Osteocyte (in vitro differentiated cells): ENCODE measurements around the gene TOGARAM2. TPM values are rescaled to one million over a fixed set of nuclear protein-coding genes. Genes with fewer than 3 reads are reported as not detected.

ENCODE experiments used
- DNase-seq: peaks from one replicate; pipeline ENCODE4 v3.0.0; 2021; ENCODE audit warnings: mixed read lengths; ENCODE audit not compliant: unreplicated experiment; ENCODE audit errors: extremely low spot score
- H3K27ac Mint-ChIP-seq: one replicate; pipeline ENCODE4 v1.8.0; 2021; ENCODE audit warnings: mild to moderate bottlenecking, mixed read lengths; ENCODE audit not compliant: unreplicated experiment
- H3K27me3 Mint-ChIP-seq: one replicate; pipeline ENCODE4 v1.8.0; 2021; ENCODE audit warnings: mixed read lengths; ENCODE audit not compliant: unreplicated experiment
- H3K36me3 Mint-ChIP-seq: one replicate; pipeline ENCODE4 v1.8.0; 2021; ENCODE audit warnings: mixed read lengths; ENCODE audit not compliant: unreplicated experiment
- H3K4me1 Mint-ChIP-seq: one replicate; pipeline ENCODE4 v1.8.0; 2021; ENCODE audit warnings: mixed read lengths; ENCODE audit not compliant: unreplicated experiment
- H3K4me3 Mint-ChIP-seq: one replicate; pipeline ENCODE4 v1.8.0; 2021; ENCODE audit warnings: mild to moderate bottlenecking, moderate library complexity, mixed read lengths; ENCODE audit not compliant: unreplicated experiment
- H3K9me3 Mint-ChIP-seq: one replicate; pipeline ENCODE4 v1.8.0; 2021; ENCODE audit warnings: mixed read lengths; ENCODE audit not compliant: unreplicated experiment
- CTCF ChIP-seq: fragments of 200-600 bp; sonication (generic); IDR thresholded peaks from 2 replicates; pipeline ENCODE4 v1.5.0; 2021; ENCODE audit warnings: antibody characterized with exemption, mild to moderate bottlenecking, moderate library complexity
- total RNA-seq: library from RNA; stranded (reverse); gene quantifications from 2 replicates; pipeline ENCODE4 v1.2.1, GENCODE V29; 2021

Gene TOGARAM2
- total RNA-seq, 1 donor from 2014 or later, result not detected

GRCh38 chr2:28993206-28993960 lies 12.3 kb downstream of the TOGARAM2 start:
- no peak for TF ChIP-seq CTCF
- Mint-ChIP-seq H3K4me3 (no peak overlapping the region), H3K27ac (no peak overlapping the region), H3K9me3 (no peaks in the 10 kb centered on the region), H3K27me3 (peaks cover 4% of the 10 kb centered on the region), H3K36me3 (no peaks in the 10 kb centered on the region), H3K4me1 (peaks cover 7% of the 10 kb centered on the region)
- DNase-seq, result no peak

GRCh38 chr2:28994074-28994473 lies 13.0 kb downstream of the TOGARAM2 start:
- TF ChIP-seq CTCF, result no peak
- Mint-ChIP-seq H3K36me3 (no peaks in the 10 kb centered on the region), H3K4me3 (no peak overlapping the region), H3K9me3 (no peaks in the 10 kb centered on the region), H3K4me1 (peaks cover 7% of the 10 kb centered on the region), H3K27ac (no peak overlapping the region), H3K27me3 (peaks cover 4% of the 10 kb centered on the region)
- no peak for DNase-seq

- H3K9me3 Mint-ChIP-seq, result no peaks in the 10 kb centered on the region
- no peak for DNase-seq
- TF ChIP-seq CTCF, result no peak
- no peaks in the 10 kb centered on the region for H3K36me3 Mint-ChIP-seq
- H3K27ac Mint-ChIP-seq, result no peak overlapping the region
- H3K4me1 Mint-ChIP-seq, result peaks cover 7% of the 10 kb centered on the region
- H3K4me3 Mint-ChIP-seq, result no peak overlapping the region
- H3K27me3 Mint-ChIP-seq, result peaks cover 4% of the 10 kb centered on the region
These were observed 13.6 kb downstream of the TOGARAM2 start for GRCh38 chr2:28994679-28995078.

GRCh38 chr2:28995765-28996750 lies 15.0 kb downstream of the TOGARAM2 start:
- H3K4me3 Mint-ChIP-seq, result no peak overlapping the region
- H3K4me1 Mint-ChIP-seq, result peaks cover 5% of the 10 kb centered on the region
- no peak overlapping the region for H3K27ac Mint-ChIP-seq
- peaks cover 7% of the 10 kb centered on the region for H3K27me3 Mint-ChIP-seq
- no peaks in the 10 kb centered on the region for H3K36me3 Mint-ChIP-seq
- TF ChIP-seq CTCF, result no peak
- no peaks in the 10 kb centered on the region for H3K9me3 Mint-ChIP-seq
- no peak for DNase-seq
